Liver (tissue), 3 donors: ENCODE measurements around the gene FOXF2.
"Not testable (repeated sequence)": the region's sequence is repeated elsewhere in the genome, so short reads cannot be mapped to it uniquely, and the experiment has no call there.

ENCODE experiments used
- CTCF ChIP-seq: fragments of 150-350 bp; IDR thresholded peaks from 2 replicates; pipeline ENCODE4 v1.5.1; 2017; ENCODE audit warnings: improper control_type of control experiment, low read depth, low read length; ENCODE audit not compliant: missing input control
- EGR1 ChIP-seq, 2 donors: IDR thresholded peaks; 2 replicates each; pipeline ENCODE4 v1.6.1; 2016 to 2018; ENCODE audit warnings: antibody characterized with exemption in 2 of 2, low read depth in 2 of 2
- FOXA1 ChIP-seq: IDR thresholded peaks from 2 replicates; pipeline ENCODE4 v1.6.1; 2016; ENCODE audit warnings: antibody characterized with exemption
- GABPA ChIP-seq, 2 donors: IDR thresholded peaks in 1 of 2; conservative IDR thresholded peaks in 1 of 2; 2 replicates each; pipeline ENCODE4 v1.6.1; 2016; ENCODE audit warnings: antibody characterized with exemption in 2 of 2, mild to moderate bottlenecking in 1 of 2, moderate library complexity in 1 of 2
- MAX ChIP-seq: IDR thresholded peaks from 2 replicates; pipeline ENCODE4 v1.6.1; 2016; ENCODE audit warnings: antibody characterized with exemption
- NR2F2 ChIP-seq: IDR thresholded peaks from 2 replicates; pipeline ENCODE4 v1.6.1; 2016; ENCODE audit warnings: antibody characterized with exemption
- RAD21 ChIP-seq, 2 donors: IDR thresholded peaks; 2 replicates each; pipeline ENCODE4 v1.6.1; 2016; ENCODE audit warnings: antibody characterized with exemption in 2 of 2, mild to moderate bottlenecking in 2 of 2
- RXRA ChIP-seq, 2 donors: IDR thresholded peaks; 2 replicates each; pipeline ENCODE4 v1.6.1; 2017 to 2018; ENCODE audit warnings: antibody characterized with exemption in 2 of 2, mild to moderate bottlenecking in 1 of 2
- SP1 ChIP-seq: IDR thresholded peaks from 2 replicates; pipeline ENCODE4 v1.6.1; 2018; ENCODE audit warnings: antibody characterized with exemption, mild to moderate bottlenecking
- YY1 ChIP-seq: IDR thresholded peaks from 2 replicates; pipeline ENCODE4 v1.6.1; 2016; ENCODE audit warnings: antibody characterized with exemption, mild to moderate bottlenecking
- ZBTB33 ChIP-seq: IDR thresholded peaks from 2 replicates; pipeline ENCODE4 v1.6.1; 2016; ENCODE audit warnings: antibody characterized with exemption
- TF ChIP-seq, protein P1 (sequence below): IDR thresholded peaks from 2 replicates; pipeline ENCODE4 v1.6.1; 2016; ENCODE audit warnings: antibody characterized with exemption, mild to moderate bottlenecking
- TF ChIP-seq, protein P2 (sequence below): IDR thresholded peaks from 2 replicates; pipeline ENCODE4 v1.6.1; 2016; ENCODE audit warnings: antibody characterized with exemption
- donor health status: healthy.
- donor health status: healthy.

DNA sequence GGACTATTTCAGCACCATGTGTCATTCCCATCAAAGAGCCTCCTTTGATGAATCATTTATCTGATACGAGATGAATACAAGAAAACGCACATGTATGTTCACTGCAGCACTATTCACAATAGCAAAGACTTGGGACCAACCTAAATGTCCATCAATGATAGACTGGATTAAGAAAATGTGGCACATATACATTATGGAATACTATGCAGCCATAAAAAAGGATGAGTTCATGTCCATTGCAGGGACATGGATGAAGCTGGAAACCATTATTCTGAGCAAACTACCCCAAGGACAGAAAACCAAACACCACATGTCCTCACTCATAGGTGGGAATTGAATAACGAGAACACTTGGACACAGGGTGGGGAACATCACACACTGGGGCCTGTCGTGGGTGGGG lies 27.7 kb upstream of the FOXF2 start:
- not testable (repeated sequence) for TF ChIP-seq CTCF; YY1; EGR1 (IDR thresholded peaks at IDR 0.05; ENCODE audit: low read depth in 2 of 2); RAD21 (IDR thresholded peaks at IDR 0.05); GABPA (IDR thresholded peaks at IDR 0.05 in 1 of 2, conservative IDR thresholded peaks at IDR 0.05 in 1 of 2); MAX; RXRA (IDR thresholded peaks at IDR 0.05); FOXA1; SP1; ZBTB33; NR2F2
- TF ChIP-seq, protein P1, sequence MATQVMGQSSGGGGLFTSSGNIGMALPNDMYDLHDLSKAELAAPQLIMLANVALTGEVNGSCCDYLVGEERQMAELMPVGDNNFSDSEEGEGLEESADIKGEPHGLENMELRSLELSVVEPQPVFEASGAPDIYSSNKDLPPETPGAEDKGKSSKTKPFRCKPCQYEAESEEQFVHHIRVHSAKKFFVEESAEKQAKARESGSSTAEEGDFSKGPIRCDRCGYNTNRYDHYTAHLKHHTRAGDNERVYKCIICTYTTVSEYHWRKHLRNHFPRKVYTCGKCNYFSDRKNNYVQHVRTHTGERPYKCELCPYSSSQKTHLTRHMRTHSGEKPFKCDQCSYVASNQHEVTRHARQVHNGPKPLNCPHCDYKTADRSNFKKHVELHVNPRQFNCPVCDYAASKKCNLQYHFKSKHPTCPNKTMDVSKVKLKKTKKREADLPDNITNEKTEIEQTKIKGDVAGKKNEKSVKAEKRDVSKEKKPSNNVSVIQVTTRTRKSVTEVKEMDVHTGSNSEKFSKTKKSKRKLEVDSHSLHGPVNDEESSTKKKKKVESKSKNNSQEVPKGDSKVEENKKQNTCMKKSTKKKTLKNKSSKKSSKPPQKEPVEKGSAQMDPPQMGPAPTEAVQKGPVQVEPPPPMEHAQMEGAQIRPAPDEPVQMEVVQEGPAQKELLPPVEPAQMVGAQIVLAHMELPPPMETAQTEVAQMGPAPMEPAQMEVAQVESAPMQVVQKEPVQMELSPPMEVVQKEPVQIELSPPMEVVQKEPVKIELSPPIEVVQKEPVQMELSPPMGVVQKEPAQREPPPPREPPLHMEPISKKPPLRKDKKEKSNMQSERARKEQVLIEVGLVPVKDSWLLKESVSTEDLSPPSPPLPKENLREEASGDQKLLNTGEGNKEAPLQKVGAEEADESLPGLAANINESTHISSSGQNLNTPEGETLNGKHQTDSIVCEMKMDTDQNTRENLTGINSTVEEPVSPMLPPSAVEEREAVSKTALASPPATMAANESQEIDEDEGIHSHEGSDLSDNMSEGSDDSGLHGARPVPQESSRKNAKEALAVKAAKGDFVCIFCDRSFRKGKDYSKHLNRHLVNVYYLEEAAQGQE: not testable (repeated sequence)
- TF ChIP-seq, protein P2, sequence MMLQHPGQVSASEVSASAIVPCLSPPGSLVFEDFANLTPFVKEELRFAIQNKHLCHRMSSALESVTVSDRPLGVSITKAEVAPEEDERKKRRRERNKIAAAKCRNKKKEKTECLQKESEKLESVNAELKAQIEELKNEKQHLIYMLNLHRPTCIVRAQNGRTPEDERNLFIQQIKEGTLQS: not testable (repeated sequence)
